Thoracic aorta (tissue), 2 donors: ENCODE data around the gene CRABP2. TPM values are rescaled to one million over a fixed set of nuclear protein-coding genes. Genes with fewer than 3 reads are reported as not detected.

Source experiments
- ATAC-seq: fragments of 150-250 bp; one replicate; pipeline ENCODE4 v1.8.0; 2017; ENCODE audit warnings: low read depth; ENCODE audit not compliant: insufficient number of reproducible peaks, low FRiP score
- DNase-seq: peaks from one replicate; pipeline ENCODE4 v3.0.0-alpha.2; 2020; ENCODE audit warnings: low spot score
- H3K27ac ChIP-seq, 2 donors: fragments of 200-600 bp; sonication (generic); 1 replicate in 1 of 2; 2 replicates in 1 of 2; pipeline ENCODE4 v1.5.1; 2016; ENCODE audit warnings: mild to moderate bottlenecking in 2 of 2, moderate library complexity in 2 of 2
- H3K27me3 ChIP-seq: fragments of 200-600 bp; sonication (generic); replicated peaks from 2 replicates; pipeline ENCODE4 v1.6.0; 2016; ENCODE audit warnings: mild to moderate bottlenecking; ENCODE audit not compliant: insufficient read depth
- H3K36me3 ChIP-seq: fragments of 200-600 bp; sonication (generic); one replicate; pipeline ENCODE4 v1.5.1; 2016
- H3K4me1 ChIP-seq, 2 donors: fragments of 200-600 bp; sonication (generic); 1 replicate in 1 of 2; 2 replicates in 1 of 2; pipeline versions ENCODE4 v1.5.1 to v1.6.0; 2016; ENCODE audit warnings: low read depth in 2 of 2, mild to moderate bottlenecking in 1 of 2; ENCODE audit not compliant: control insufficient read depth in 1 of 2
- H3K4me3 ChIP-seq: fragments of 200-600 bp; sonication (generic); 2 replicates; pipeline ENCODE4 v1.5.1; 2016; ENCODE audit warnings: mild to moderate bottlenecking
- H3K9me3 ChIP-seq: fragments of 200-600 bp; sonication (generic); 2 replicates; pipeline ENCODE4 v1.5.1; 2016
- total RNA-seq, 2 donors: library from RNA; depleted of rRNA; stranded (reverse); fragments of >200 nt; gene quantifications; one replicate each; pipeline versions ENCODE4 v1.1.0 to v1.2.3, GENCODE V29; 2016
- TF ChIP-seq, protein P1 (sequence below): fragments of 200-600 bp; sonication (generic); IDR thresholded peaks from one replicate; pipeline ENCODE4 v1.5.1; 2019; ENCODE audit warnings: antibody characterized with exemption

CRABP2 gene
- total RNA-seq, 2 donors from 2014 or later: 1.3 to 7.0 TPM

DNA sequence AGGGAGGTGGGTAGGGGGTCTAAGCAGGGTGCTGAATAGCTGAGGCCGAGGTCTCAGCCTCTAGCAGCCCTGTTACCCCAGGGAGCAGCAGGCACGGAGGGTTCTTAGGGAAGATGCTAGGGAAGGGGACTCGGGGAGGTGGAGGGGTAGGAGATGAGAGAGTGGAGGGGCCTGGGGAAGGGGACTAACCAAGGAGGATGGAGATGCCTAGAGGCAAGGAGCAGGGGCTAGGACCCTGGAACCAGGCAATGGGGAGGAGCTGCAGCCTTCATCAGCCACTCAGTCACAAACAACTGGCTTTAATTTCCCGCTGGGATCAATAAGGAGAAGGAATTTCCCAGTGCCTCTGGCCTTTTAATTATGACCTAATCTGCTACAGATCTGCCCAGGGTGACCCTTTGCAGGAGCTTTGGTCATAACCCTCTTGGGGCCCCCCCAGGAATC is 2.9 kb upstream of the CRABP2 start:
- DNase-seq (no peak), ATAC-seq (no peak)
- no peak overlapping the region for H3K27ac ChIP-seq
- peaks cover 28 to 41% of the 10 kb centered on the region in 2 donors for H3K4me1 ChIP-seq
- no peaks in the 10 kb centered on the region for H3K36me3 ChIP-seq
- TF ChIP-seq, protein P1, sequence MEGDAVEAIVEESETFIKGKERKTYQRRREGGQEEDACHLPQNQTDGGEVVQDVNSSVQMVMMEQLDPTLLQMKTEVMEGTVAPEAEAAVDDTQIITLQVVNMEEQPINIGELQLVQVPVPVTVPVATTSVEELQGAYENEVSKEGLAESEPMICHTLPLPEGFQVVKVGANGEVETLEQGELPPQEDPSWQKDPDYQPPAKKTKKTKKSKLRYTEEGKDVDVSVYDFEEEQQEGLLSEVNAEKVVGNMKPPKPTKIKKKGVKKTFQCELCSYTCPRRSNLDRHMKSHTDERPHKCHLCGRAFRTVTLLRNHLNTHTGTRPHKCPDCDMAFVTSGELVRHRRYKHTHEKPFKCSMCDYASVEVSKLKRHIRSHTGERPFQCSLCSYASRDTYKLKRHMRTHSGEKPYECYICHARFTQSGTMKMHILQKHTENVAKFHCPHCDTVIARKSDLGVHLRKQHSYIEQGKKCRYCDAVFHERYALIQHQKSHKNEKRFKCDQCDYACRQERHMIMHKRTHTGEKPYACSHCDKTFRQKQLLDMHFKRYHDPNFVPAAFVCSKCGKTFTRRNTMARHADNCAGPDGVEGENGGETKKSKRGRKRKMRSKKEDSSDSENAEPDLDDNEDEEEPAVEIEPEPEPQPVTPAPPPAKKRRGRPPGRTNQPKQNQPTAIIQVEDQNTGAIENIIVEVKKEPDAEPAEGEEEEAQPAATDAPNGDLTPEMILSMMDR: no peak
- H3K27me3 ChIP-seq: no peaks in the 10 kb centered on the region
- H3K4me3 ChIP-seq: no peak overlapping the region
- no peaks in the 10 kb centered on the region for H3K9me3 ChIP-seq

DNA sequence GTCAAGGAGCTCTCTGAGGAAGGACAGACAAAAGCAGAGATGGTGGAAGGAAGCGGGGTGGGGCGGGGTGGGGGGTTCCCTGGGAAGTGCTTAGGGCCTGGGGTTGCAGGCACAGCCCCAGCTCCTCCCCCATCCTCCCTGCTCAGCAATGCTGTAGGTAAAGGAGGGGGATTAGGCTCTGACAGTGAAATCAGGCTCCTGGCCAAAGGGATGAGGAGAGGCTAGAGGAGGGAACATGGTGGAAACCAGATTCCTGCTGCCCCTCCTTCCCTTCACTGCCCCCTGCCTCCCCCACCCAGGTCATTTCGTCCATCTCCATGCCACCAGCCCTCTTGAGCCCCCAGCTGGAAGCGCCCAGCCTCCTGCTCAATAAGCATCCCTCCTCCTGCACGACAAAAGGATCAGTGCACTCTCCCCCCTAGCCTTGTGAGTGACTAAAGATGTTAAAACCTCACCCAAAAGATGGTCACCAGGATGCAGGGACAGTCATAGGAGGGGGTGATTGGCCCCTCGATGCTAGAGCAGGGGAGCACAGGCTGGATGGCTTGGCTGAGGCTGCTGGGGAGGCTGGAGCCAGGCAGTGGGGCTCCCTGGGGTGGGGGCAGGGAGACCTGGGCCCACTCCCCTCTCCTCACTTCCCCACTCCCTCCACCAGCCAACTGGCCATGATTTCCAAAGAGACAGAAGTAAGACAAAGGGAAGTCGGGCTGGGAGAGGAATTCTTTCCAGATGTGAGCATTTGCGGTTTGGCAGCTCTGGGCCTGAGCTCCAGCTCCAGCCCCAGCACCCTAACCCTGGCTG is 2.2 kb upstream of the CRABP2 start:
- H3K4me1 ChIP-seq: peaks cover 28 to 41% of the 10 kb centered on the region in 2 donors
- no peaks in the 10 kb centered on the region for H3K27me3 ChIP-seq
- H3K9me3 ChIP-seq: no peaks in the 10 kb centered on the region
- H3K36me3 ChIP-seq: no peaks in the 10 kb centered on the region
- H3K27ac ChIP-seq: peak overlapping the region in 1 of 2 donors; percentile 69
- TF ChIP-seq, protein P1: no peak
- no peak overlapping the region for H3K4me3 ChIP-seq
- ATAC-seq (no peak), DNase-seq (no peak)

DNA sequence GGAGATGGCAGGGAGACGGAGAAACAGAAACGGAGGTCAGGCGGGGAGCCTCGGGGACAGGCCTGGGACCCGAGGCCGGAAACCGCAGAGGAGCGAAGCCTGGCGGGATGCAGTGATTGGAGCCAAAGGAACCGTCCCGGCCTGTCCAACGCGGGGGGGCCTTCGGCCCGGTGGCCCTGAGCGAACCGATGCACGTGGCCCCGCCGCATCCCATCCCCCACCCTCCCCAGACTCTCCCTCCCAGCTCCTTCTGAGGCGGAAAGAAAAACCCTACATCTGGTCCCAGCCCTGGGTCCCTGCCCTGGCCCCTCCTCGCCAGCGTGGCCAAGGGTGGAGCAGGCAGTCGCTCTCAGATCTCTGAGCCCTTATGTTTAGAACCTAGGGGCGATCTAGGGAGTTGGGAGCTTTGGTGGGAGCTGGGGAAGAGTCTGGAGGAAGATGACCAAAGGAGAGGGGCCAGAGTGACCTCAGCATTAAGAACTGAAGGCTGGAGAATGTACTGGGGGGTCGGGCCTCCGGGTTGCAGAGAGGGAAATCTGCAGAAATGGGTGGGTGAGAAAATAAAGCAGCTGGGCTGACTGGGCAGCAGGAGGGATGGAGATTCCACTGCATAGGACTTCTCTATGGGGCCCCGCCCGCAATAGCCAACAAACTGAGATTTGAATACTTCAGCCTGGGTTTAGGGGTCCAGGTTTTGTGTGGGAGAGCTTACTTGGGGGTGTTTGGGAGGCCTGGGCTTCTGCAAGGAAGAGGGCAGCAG is 1.5 kb upstream of the CRABP2 start:
- peaks cover 28 to 41% of the 10 kb centered on the region in 2 donors for H3K4me1 ChIP-seq
- no peak for ATAC-seq
- peak overlapping the region; percentile 74 for H3K4me3 ChIP-seq
- no peaks in the 10 kb centered on the region for H3K9me3 ChIP-seq
- H3K36me3 ChIP-seq: no peaks in the 10 kb centered on the region
- no peak for DNase-seq
- no peaks in the 10 kb centered on the region for H3K27me3 ChIP-seq
- H3K27ac ChIP-seq: peak overlapping the region; percentile 64 to 69
- TF ChIP-seq, protein P1: no peak

DNA sequence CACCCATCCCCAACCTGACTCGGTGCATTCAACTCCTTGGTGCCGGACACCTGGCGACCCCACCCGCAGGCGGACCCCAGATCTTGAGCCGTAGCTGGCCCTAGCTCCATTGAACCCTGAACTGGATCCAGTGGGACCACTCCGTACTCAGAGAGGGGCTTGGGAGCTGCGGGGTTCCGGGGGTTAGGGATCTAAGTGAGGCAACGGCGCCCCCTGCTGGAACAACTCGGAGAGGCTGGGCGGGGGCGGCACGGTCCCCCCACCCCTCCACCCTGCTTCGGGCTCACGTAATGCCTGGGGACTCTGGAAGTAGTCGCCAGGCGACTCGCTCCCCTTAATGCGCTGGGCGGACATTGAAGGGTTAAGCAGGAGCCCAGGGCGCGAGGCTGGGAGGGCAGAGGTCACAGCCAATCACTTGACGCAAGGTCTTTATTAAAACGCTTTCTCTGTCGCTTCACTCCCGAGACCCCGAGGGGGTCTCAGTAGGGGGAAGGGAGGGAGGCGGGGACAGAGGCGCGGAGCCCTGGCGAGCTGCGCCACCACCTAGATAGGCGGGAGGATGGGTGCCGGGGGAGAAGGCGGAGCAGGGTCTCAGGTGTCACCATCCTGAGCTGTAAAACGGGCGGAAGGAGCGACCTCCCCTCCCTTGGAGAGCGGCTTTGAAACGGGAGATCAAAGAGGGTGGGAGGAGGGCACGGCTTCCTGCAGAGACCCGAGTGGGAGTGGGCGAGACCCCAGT is 704 bp upstream of the CRABP2 start:
- Histone ChIP-seq H3K4me1 (peaks cover 28 to 41% of the 10 kb centered on the region in 2 donors), H3K36me3 (no peaks in the 10 kb centered on the region), H3K4me3 (peak overlapping the region; percentile 74), H3K27me3 (no peaks in the 10 kb centered on the region), H3K27ac (peak overlapping the region; percentile 64 to 69), H3K9me3 (no peaks in the 10 kb centered on the region)
- ATAC-seq: no peak
- DNase-seq: peak; percentile 28
- TF ChIP-seq, protein P1: peak; percentile 79
